Mononuclear cell (primary cell): Measurements from ENCODE around the gene DVL1. TPM values are rescaled to one million over a fixed set of nuclear protein-coding genes. Genes with fewer than 3 reads are reported as not detected.
"Not testable (repeated sequence)": the region's sequence is repeated elsewhere in the genome, so short reads cannot be mapped to it uniquely, and the experiment has no call there.

Experiments used
- H3K27me3 ChIP-seq: 2 replicates; pipeline ENCODE4 v1.6.0; 2011; ENCODE audit warnings: low read length, control low read depth; ENCODE audit not compliant: insufficient read depth
- H3K4me1 ChIP-seq: 2 replicates; pipeline ENCODE4 v1.5.1; 2011; ENCODE audit warnings: mild to moderate bottlenecking, low read length, control low read depth; ENCODE audit not compliant: insufficient read depth
- H3K4me3 ChIP-seq: 2 replicates; pipeline ENCODE4 v1.5.1; 2011; ENCODE audit warnings: mild to moderate bottlenecking, low read length, moderate library complexity
- H3K9me3 ChIP-seq: 2 replicates; pipeline ENCODE4 v1.5.1; 2011; ENCODE audit warnings: low read depth, mild to moderate bottlenecking, control low read depth, low read length
- total RNA-seq: library from RNA; depleted of rRNA; stranded (reverse); fragments of >200 nt; gene quantifications from one replicate; pipeline ENCODE4 v1.2.3, GENCODE V29; 2012

The DVL1 gene
- 17.9 TPM for total RNA-seq

DNA sequence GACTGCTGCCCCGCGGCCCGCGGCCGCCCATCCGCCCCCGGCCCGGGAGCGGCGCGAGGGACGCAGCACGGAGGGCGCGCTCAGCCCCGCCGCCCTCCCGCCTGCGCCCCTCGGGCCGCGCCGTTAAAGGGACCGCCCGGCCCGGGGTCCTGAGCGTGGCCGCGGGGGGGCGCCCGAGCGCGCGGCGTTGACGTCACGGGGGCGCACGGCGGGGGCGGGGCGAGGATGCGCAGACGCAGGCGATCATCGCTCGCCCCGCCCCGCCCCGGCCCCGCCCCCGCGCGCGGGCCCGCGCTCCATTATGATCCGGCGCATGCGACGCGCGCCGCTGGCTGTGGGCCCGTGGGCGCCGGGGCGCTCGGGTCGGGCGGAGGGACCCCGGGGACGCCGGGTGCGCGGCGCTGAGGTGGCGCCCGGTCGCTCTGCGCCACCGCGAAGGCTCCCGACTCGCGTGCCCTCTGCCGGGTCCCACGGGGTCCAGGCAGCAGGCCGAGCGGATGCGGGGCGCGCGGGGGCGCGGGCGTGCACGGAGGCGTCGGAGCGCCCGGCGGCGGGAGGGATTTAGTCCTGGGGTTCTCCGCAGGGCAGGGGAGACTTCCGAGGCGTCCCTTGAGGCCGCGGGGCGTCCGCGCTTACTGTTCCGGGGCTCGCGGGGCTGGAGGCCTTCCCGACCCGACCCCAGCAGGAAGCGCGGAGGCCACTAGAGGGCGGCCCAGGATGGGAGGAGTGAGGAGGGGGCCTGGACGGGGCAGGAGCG, at the start of gene DVL1:
DVL1 (minus strand) TSS at position 163 of the 757 bp plus-strand sequence. CDS start 353 bp downstream, outside the sequence.
- H3K4me3 ChIP-seq, result peak within 1 kb of the TSS; percentile 64

DNA sequence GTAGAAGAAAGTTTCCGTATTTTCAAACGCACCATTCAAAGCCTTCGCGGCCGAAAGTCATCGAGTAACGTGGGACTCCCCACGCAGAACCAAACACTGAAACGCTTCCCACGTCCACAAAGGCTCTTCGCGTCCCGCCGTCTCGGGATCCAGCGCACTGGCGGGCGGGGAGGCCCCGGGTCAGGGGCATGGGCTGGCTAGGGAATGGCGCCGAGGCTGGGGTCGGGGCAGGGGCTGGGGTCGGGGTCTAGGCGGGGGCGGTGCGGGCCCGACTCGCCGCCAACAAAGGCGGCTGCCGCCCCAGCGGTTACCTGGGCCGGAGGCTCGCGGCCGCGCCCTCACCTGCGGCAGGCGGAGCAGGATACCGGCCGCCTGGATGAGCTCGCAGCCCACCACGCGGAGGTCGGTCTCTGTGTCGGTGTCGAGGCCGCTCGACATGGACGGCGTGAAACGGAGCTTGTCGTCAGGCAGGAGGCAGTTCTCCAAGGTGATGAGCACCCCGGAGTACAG, 49.5 kb upstream of the DVL1 start:
- no peaks in the 10 kb centered on the region for H3K27me3 ChIP-seq
- H3K9me3 ChIP-seq, result no peaks in the 10 kb centered on the region
- peaks cover 35% of the 10 kb centered on the region for H3K4me1 ChIP-seq
- H3K4me3 ChIP-seq, result peak overlapping the region; percentile 94

More for the DNA sequence above, at the start of gene DVL1:
- Histone ChIP-seq H3K27me3 (peaks cover 17% of the 10 kb centered on the region), H3K4me1 (peaks cover 27% of the 10 kb centered on the region), H3K9me3 (no peaks in the 10 kb centered on the region)

DNA sequence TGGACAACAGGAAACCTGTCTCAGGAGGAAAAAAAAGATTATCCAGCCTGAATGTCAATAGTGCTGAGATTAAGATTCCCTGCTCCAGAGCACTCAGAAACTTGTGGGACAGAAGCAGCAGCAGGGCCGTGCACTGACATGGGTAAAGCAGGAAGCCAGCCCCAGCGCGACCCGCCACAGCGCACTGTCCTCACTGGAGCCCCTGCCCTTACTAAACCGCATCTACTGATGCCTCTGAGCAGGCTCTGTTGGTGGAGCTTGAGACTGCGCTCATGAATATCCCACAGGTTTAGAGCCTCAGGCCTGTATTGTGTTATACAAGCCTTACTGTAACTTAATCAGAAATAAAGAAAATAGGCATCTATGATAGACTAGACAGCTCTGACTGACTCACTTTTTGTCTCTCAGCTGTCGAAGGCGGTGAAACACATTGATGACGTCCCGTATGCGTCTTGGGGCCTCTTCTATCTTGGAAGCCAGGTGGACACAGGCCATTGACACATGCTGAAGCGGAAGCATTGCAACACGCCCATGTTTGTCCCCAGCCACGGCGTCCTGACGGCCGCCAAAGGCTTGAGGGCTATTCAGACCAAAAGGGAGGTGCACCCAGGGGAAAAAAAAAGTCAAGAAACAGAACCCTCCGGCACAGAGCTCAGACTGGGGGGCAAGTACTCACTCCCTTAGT, 48.8 kb upstream of the DVL1 start:
- Histone ChIP-seq H3K4me1 (peaks cover 35% of the 10 kb centered on the region), H3K9me3 (no peaks in the 10 kb centered on the region), H3K4me3 (peak overlapping the region; percentile 94), H3K27me3 (no peaks in the 10 kb centered on the region)

DNA sequence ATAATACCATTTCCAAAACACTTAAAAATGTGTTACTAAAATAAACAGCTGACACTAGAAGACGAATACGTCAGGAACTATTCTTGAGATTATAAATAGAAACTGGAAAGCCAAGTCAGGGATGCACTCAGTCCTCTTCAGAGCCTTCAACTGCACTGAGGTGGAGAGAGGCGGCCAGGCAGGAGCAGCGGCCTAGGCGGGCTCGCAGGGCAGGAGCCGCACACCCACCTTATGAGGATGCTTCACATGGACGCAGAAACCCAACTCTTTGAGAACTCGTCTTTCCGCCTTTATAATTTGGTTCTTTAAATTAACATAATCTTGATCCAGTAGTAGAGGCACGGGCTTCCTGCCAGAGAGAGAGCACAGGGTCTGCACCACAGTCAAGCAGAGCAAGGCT, 45.9 kb upstream of the DVL1 start:
- H3K4me1 ChIP-seq, result peaks cover 25% of the 10 kb centered on the region
- H3K4me3 ChIP-seq, result no peak overlapping the region
- no peaks in the 10 kb centered on the region for H3K9me3 ChIP-seq
- H3K27me3 ChIP-seq, result no peaks in the 10 kb centered on the region

DNA sequence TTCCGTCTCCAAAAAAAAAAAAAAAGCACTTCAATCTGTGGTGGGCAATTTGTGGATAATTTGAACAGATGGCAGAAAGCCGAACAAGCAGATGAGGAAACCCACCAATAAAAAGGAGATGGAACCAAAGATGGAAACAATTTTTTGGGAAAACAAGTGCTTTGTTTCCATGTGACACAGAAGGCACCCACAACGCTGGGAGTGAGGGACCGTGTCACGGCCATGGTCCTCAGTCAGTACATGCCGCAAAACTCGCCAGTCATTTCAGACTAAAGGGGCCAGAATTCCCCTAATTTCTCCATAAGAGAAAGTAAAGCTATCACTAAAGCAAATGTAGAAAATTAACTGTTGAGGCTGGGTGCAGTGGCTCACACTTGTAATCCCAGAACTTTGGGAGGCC, 44.9 kb upstream of the DVL1 start:
- Histone ChIP-seq H3K4me1 (peaks cover 19% of the 10 kb centered on the region), H3K4me3 (no peak overlapping the region), H3K9me3 (no peaks in the 10 kb centered on the region), H3K27me3 (no peaks in the 10 kb centered on the region)

DNA sequence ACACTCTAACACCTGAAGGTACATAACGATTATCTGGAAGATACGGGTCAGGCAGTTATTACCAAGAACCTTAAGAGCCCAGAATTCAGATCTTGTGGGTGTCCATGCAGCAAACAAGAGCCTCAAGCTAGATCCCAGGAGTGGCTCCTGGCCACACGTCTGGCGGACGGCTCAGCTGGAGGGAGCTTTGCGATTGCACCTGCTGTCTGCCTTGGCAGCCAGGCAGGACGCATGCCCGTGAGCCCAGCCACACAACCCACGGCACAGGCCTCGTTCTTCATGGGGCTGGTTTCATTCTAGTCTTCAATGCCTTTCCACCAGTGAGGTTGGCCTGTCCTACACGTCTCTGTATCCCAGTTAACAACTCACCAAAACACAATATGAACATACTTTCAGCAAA, 44.2 kb upstream of the DVL1 start:
- Histone ChIP-seq H3K4me1 (peaks cover 17% of the 10 kb centered on the region), H3K27me3 (no peaks in the 10 kb centered on the region), H3K9me3 (no peaks in the 10 kb centered on the region), H3K4me3 (no peak overlapping the region)

DNA sequence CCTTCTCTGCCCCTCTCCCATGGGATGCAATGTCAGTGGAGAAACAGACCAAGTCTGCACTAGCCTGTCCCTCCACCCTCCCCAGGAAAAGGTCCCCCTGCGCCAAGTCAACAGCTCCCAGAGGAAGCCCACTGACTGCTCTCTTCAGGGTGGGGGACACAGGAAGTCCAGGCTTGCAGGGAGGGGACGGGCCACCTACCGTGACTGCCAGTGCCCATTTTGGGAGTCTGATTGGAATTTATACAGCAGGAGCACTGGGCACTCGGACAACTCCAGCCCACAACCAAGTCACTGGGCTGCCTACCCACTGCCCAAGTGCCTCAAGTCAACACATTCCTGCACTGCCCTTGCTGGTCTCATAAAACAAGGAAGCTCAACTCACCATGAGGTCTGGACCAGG, 43.8 kb upstream of the DVL1 start:
- no peaks in the 10 kb centered on the region for H3K27me3 ChIP-seq
- peaks cover 13% of the 10 kb centered on the region for H3K4me1 ChIP-seq
- H3K4me3 ChIP-seq, result no peak overlapping the region
- no peaks in the 10 kb centered on the region for H3K9me3 ChIP-seq

DNA sequence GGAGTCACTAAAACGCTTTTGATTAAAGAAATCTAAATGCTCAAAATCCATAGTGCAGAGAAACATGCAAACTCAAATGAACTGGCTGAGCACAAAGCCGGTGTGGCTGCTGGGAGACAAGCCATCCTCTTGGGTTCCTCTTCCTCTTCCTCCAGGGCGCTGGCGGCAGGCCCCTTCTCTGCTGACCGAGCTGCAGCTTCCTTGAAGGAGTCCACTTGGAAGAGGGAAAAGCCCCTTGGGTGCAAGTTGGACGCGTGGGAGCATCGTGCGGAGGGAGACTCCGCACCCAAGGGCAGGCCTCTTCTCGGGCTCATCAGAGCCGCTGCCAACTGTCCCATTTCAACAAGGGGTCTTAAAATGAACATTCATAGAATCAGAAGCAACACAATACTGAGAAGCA, 42.0 kb upstream of the DVL1 start:
- H3K4me3 ChIP-seq, result no peak overlapping the region

DNA sequence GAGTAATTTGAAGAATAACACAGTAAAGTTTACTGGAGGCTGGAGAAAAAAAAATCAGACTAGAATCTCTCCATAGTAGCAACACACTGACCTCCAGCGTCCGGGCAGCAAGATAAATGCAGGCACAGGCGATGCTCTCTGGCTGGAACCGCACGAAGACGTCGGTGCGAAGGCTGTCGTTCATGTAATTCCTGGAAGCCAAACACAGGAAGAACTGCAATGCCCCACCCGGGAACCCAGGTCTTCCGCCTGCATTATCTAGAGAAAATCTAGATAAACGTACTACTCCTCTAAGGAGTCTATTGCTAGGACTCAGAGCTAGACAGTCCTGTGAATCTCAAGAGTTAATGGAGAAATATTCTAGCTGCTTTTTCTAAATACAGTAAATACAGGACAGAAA, 41.5 kb upstream of the DVL1 start:
- no peaks in the 10 kb centered on the region for H3K4me1 ChIP-seq
- no peaks in the 10 kb centered on the region for H3K9me3 ChIP-seq
- no peaks in the 10 kb centered on the region for H3K27me3 ChIP-seq
- no peak overlapping the region for H3K4me3 ChIP-seq

More for the DNA sequence above, 42.0 kb upstream of the DVL1 start:
- Histone ChIP-seq H3K4me1 (no peaks in the 10 kb centered on the region), H3K9me3 (no peaks in the 10 kb centered on the region), H3K27me3 (no peaks in the 10 kb centered on the region)

DNA sequence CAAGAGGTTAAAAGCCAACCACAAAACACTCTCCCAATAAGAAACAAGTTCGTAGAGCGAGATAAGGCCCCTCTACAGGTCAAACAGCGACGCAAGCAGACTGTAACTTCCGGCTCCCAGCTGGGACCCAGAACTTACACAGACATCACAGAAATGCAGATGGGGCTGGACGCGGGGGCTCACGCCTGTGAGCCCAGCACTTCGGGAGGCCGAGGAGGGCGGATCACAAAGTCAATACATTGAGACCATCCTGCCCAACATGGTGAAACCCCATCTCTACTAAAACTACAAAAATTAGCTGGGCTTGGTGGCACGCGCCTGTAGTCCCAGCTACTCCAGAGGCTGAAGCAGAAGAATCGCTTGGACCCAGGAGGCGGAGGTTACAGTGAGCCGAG, 38.9 kb upstream of the DVL1 start:
- no peaks in the 10 kb centered on the region for H3K27me3 ChIP-seq

DNA sequence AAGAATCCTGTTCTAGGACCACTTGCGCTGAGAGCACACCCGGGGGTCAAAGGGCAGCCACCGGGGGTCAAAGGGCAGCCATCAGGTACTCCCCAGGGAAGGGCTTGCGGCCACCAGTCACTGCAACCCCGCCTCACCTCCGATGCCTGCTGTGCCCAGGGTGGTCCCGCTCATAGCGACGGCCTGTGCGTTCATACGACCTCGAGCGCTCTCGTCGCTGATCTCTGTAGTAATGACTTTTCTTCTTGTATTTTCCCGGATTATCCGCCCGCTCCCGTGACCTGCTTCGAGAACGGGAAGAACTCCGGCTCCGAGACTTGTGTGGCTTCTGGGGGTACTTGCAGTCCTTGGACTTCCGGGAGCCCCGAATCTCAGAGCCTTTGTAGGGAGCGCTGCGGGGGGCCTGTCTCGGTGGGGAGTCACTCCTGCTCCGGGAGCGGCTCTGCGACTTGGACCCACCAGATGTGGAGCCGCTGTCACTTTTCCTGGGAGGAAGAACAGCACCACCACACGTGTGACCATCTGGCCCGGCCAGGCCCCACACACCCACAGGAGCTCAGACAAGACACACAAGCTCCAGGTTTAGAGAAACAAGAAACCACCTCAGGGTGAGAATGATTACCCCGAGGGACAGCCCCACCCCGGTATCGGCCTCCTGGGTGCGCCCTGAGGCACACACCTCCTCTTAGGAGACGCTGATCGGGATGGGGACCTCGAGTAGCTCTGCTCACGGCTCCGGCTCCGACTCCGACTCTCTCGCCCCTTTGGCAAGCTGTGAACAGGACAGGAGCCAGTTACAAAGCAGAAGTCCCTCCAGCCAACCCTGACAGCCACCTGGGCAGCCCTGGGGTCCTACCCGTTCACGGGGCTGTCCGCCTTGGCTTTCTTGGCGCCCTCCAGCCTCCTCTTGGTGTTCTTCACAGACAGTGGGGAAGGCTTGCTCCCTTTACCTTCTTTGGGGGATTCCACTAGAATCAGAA, 38.2 kb upstream of the DVL1 start:
- Histone ChIP-seq H3K27me3 (no peaks in the 10 kb centered on the region), H3K4me3 (no peak overlapping the region), H3K9me3 (no peaks in the 10 kb centered on the region), H3K4me1 (no peaks in the 10 kb centered on the region)

More for the DNA sequence above, 38.9 kb upstream of the DVL1 start:
- Histone ChIP-seq H3K9me3 (no peaks in the 10 kb centered on the region), H3K4me3 (no peak overlapping the region), H3K4me1 (no peaks in the 10 kb centered on the region)

DNA sequence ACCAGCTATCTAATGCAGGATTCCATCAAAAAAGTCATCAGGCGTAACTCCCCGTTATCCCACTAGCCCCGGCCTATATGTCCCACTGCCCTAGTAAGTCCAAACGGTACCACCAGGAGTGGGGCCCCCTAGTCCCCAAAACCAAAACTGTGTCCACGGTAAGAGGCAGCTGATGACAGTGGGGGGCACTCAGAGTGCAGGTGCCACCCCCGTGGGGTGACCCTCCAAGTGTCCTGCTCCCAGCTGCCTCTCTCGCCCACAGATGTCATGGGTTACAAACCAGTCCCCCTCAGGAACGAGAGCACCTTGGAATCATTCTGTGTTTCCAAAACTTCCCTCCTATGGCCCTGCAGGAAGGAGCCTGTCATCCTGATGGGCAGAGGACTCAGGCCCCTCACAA, 36.7 kb upstream of the DVL1 start:
- H3K27me3 ChIP-seq, result no peaks in the 10 kb centered on the region
- no peaks in the 10 kb centered on the region for H3K4me1 ChIP-seq
- H3K9me3 ChIP-seq, result no peaks in the 10 kb centered on the region
- no peak overlapping the region for H3K4me3 ChIP-seq

DNA sequence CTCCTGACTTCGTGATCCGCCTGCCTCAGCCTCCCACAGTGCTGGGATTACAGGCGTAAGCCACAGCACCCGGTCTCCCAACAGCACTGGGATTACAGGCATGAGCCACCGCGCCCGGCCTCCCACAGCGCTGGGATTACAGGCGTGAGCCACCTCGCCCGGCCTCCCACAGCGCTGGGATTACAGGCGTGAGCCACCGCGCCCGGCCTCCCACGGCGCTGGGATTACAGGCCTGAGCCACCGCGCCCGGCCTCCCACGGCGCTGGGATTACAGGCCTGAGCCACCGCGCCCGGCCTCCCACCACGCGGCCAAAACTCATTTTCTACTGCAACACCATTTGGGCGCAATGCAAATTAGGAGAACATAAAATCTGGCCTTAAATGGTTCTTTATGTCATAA, 36.1 kb upstream of the DVL1 start:
- not testable (repeated sequence) for H3K4me1 ChIP-seq, H3K9me3 ChIP-seq, H3K4me3 ChIP-seq, H3K27me3 ChIP-seq

DNA sequence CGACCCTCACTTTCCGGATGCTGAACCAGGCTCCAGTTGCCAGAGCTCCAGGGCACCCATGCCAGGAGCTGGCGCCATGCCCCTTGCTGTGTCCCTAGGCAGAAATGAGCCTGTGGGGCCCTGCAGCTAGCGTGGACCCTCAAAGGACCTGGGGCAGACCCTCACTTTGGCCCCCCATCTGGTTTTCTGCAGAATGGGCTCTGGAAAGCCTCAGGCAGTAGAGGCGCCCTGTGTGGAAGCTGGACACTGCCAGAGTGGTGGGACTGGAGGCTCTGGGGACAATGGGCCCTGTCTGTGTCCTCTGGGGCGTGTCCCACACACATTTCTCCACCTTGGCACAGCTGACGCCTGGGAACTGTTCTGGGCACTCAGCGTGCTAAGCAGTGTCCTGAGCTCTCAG, 32.1 kb upstream of the DVL1 start:
- Histone ChIP-seq H3K4me3 (no peak overlapping the region), H3K9me3 (no peaks in the 10 kb centered on the region), H3K4me1 (peaks cover 1% of the 10 kb centered on the region), H3K27me3 (no peaks in the 10 kb centered on the region)

DNA sequence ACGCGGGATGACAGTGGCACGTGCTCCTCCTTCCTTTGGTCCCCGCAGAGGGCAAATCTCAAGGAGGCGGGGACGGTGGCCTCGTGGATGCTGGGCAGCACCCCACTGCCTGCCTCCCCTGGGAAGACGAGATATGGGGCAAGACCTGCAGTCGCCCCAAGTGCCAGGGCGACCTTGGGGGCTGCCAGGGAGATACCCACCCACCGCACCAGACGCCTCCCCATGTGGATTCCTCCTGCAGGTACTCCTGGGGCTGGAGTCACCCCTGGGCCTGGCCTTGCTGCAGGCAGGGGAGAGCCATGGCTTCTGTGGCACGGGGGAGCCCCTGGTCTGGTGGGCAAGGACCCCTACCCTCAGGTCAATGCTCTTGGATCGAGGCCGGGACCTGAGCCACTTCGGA, 31.6 kb upstream of the DVL1 start:
- Histone ChIP-seq H3K4me1 (peaks cover 6% of the 10 kb centered on the region), H3K9me3 (no peaks in the 10 kb centered on the region), H3K27me3 (no peaks in the 10 kb centered on the region), H3K4me3 (no peak overlapping the region)
